Tibial nerve (tissue), 4 donors: Measurements from ENCODE around the gene SLC2A8. TPM values are rescaled to one million over a fixed set of nuclear protein-coding genes. Genes with fewer than 3 reads are reported as not detected.
A peak's percentile ranks its signal among the peaks of the same experiment; 100 is the strongest.

Experiments
- DNase-seq, 2 donors: peaks; one replicate each; pipeline ENCODE4 v3.0.0-alpha.2; 2019; ENCODE audit warnings: low spot score in 2 of 2
- H3K27ac ChIP-seq, 4 donors: fragments of 200-600 bp; sonication (generic) in 3 of 4; one replicate each; pipeline ENCODE4 v1.5.1; 2017 to 2019; ENCODE audit warnings: mild to moderate bottlenecking in 1 of 4
- H3K27me3 ChIP-seq, 2 donors: fragments of 200-600 bp; sonication (generic) in 1 of 2; one replicate each; pipeline versions ENCODE4 v1.5.1 to v1.6.0; 2017 to 2019
- H3K36me3 ChIP-seq, 3 donors: fragments of 200-600 bp; sonication (generic); one replicate each; pipeline ENCODE4 v1.5.1; 2018 to 2019
- H3K4me1 ChIP-seq, 4 donors: fragments of 200-600 bp; sonication (generic) in 3 of 4; one replicate each; pipeline ENCODE4 v1.5.1; 2017 to 2019
- H3K4me3 ChIP-seq, 4 donors: fragments of 200-600 bp; sonication (generic) in 3 of 4; one replicate each; pipeline ENCODE4 v1.5.1; 2017 to 2019; ENCODE audit warnings: mild to moderate bottlenecking in 1 of 4, moderate library complexity in 1 of 4
- H3K9me3 ChIP-seq, 4 donors: fragments of 200-600 bp; sonication (generic) in 3 of 4; one replicate each; pipeline ENCODE4 v1.5.1; 2017 to 2019
- CTCF ChIP-seq, 5 experiments: fragments of 200-600 bp in 3 of 5; fragments of 450-650 bp in 2 of 5; sonication (generic) in 3 of 5; IDR thresholded peaks; one replicate each; pipeline ENCODE4 v1.5.1; 2016 to 2019; ENCODE audit warnings: antibody characterized with exemption in 5 of 5, mild to moderate bottlenecking in 3 of 5, moderate library complexity in 2 of 5
- EP300 ChIP-seq, 2 donors: sonication (generic); formaldehyde crosslinking; IDR thresholded peaks; one replicate each; pipeline ENCODE4 v1.6.1; 2017; ENCODE audit warnings: antibody characterized with exemption in 2 of 2, mild to moderate bottlenecking in 1 of 2
- POLR2A ChIP-seq, 2 donors: fragments of 450-650 bp; IDR thresholded peaks; one replicate each; pipeline ENCODE4 v1.6.1; 2017; ENCODE audit warnings: antibody characterized with exemption in 2 of 2, mild to moderate bottlenecking in 2 of 2, moderate library complexity in 2 of 2
- WGBS, 2 donors: methylation state at CpG; one replicate each; pipeline ENCODE4 v1.1.5; 2018; 5-methylcytosine and 5-hydroxymethylcytosine counted together
- total RNA-seq, 4 donors: library from RNA; depleted of rRNA; stranded (reverse); fragments of >200 nt; gene quantifications; one replicate each; pipeline ENCODE4 v1.1.0, GENCODE V29; 2016

The SLC2A8 gene
- 10 to 100 TPM; 30.4 to 46.2 (median 31.7) TPM for total RNA-seq

GRCh38 chr9:127396808-127397645, at the start of gene SLC2A8:
SLC2A8 (plus strand) TSS chr9:127397169; CDS start chr9:127397231, 62 bp downstream.
- no peaks in the 10 kb centered on the region for H3K9me3 ChIP-seq
- DNase-seq: peak; percentile 96 to 97
- WGBS, 2 donors: 0 to 1% methylated on average over 8 to 56 of the region's 87 CpGs

GRCh38 chr9:127347831-127348776, 48.9 kb upstream of the SLC2A8 start:
- Histone ChIP-seq H3K36me3 (peaks cover 0 to 32% (median 0%) of the 10 kb centered on the region in 3 donors), H3K4me3 (no peak overlapping the region), H3K9me3 (no peaks in the 10 kb centered on the region), H3K4me1 (no peaks in the 10 kb centered on the region), H3K27ac (no peak overlapping the region), H3K27me3 (no peaks in the 10 kb centered on the region)
- no peak for DNase-seq
- TF ChIP-seq CTCF (IDR thresholded peaks at IDR 0.05) (peak in 4 of 5 experiments; percentile 25 to 72 (median 40)), POLR2A (IDR thresholded peaks at IDR 0.05) (no peak), EP300 (IDR thresholded peaks at IDR 0.05) (no peak)
- 62 to 71% methylated on average over 8 of the region's 8 CpGs for WGBS, 2 donors

More at GRCh38 chr9:127396808-127397645, at the start of gene SLC2A8:
- H3K27me3 ChIP-seq: no peaks in the 10 kb centered on the region
- peaks cover 0 to 26% (median 0%) of the 10 kb centered on the region in 3 donors for H3K36me3 ChIP-seq
- TF ChIP-seq POLR2A (IDR thresholded peaks at IDR 0.05): peak; percentile 28 to 75
- TF ChIP-seq EP300 (IDR thresholded peaks at IDR 0.05): peak; percentile 79 to 91
- TF ChIP-seq CTCF (IDR thresholded peaks at IDR 0.05): peak in 3 of 5 experiments; percentile 8 to 67 (median 21)
- H3K4me1 ChIP-seq: peaks cover 0 to 25% (median 13%) of the 10 kb centered on the region in 4 donors
- H3K27ac ChIP-seq: peak within 1 kb of the TSS; percentile 72 to 89 (median 87)
- H3K4me3 ChIP-seq: peak within 1 kb of the TSS; percentile 61 to 98 (median 85)

DNA sequence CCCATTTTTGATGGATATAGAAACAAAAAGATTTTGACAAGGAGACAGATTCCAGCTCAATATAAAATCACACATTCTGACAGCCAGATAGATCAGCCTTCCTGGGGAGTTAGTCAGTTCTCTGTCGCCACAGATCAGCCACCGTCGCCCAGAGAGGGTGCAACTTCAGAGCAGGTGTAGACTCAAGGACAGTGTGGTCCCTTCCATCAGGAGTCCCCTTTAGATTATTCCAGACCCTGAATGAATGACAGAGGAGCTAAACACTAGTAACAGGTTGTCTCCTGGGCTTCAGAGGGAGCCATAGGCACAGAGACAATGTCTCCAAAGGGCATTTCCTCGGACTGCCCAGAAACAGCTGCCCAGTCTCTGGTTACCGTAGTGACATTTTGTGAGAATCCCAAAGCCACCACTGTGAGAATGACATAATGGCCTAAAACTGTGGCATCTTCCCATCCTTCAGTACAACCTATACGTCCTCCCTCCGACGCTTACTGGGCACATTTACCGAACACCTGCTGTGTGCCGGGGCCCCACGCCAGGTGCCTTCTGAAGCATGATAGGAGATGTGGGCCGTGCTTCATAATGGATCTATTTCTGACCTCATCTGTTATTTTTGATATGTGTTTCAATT, 47.4 kb upstream of the SLC2A8 start:
- H3K36me3 ChIP-seq: peaks cover 0 to 20% (median 0%) of the 10 kb centered on the region in 3 donors
- H3K9me3 ChIP-seq: no peaks in the 10 kb centered on the region
- no peak overlapping the region for H3K4me3 ChIP-seq
- H3K4me1 ChIP-seq: no peaks in the 10 kb centered on the region
- no peak for DNase-seq
- TF ChIP-seq CTCF (IDR thresholded peaks at IDR 0.05) (no peak), EP300 (IDR thresholded peaks at IDR 0.05) (no peak), POLR2A (IDR thresholded peaks at IDR 0.05) (no peak)
- H3K27me3 ChIP-seq: no peaks in the 10 kb centered on the region
- no peak overlapping the region for H3K27ac ChIP-seq
- 91 to 94% methylated on average over 12 of the region's 12 CpGs for WGBS, 2 donors

DNA sequence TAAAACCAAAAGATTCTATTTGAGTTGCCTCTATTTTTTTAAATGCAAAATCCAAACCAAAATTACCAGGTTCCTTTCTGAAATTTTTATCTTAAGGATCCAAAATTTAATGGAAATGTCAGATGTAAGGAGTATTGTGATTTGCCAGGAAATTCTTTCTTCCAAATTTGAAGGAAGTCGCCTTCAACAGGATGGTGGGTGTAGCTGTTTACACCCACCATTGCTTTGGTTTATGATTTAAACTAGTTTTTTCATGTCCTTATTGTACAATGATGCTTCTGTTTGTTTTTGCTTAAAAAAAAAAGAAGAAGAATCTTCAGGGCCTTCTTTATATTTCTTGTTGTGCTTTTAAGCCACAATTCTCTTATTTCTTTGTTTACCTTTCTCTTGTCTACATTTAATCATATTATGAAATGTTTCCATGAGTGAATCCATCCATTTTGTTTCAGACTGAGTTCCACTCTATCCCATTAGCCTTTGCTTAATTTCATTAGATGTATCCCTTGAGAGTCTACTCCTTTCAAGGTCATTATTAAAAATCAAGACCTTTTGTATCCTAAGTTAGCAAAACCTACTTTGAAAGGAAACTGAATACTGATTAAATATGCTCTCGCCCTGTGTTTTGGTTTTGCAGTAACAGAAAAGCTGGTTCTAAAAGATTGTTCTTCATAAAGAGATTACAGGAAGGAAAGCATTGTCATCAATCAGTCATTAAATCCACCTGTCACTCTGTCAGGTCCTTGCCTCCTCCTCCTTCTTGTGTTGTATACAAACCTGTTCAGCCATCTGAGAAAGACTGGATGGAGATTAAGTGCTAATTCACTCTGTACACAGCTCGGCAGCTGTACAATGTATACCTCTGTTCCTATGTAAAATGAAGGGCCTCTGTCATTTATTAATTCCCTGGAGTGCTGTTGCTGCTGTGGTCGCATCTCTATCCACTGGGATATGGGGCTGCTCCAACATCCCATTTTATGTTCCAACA, 45.5 kb upstream of the SLC2A8 start:
- H3K4me1 ChIP-seq: no peaks in the 10 kb centered on the region
- peaks cover 0 to 20% (median 0%) of the 10 kb centered on the region in 3 donors for H3K36me3 ChIP-seq
- H3K4me3 ChIP-seq: no peak overlapping the region
- TF ChIP-seq POLR2A (IDR thresholded peaks at IDR 0.05): no peak
- TF ChIP-seq CTCF (IDR thresholded peaks at IDR 0.05): no peak
- TF ChIP-seq EP300 (IDR thresholded peaks at IDR 0.05): no peak
- H3K9me3 ChIP-seq: no peaks in the 10 kb centered on the region
- H3K27me3 ChIP-seq: no peaks in the 10 kb centered on the region
- no peak for DNase-seq
- H3K27ac ChIP-seq: no peak overlapping the region
- 67 to 78% methylated on average over 4 of the region's 4 CpGs for WGBS, 2 donors
